Measurements from ENCODE around the gene NR1I3.
A peak's percentile ranks its signal among the peaks of the same experiment; 100 is the strongest.

NR1I3 gene

DNA sequence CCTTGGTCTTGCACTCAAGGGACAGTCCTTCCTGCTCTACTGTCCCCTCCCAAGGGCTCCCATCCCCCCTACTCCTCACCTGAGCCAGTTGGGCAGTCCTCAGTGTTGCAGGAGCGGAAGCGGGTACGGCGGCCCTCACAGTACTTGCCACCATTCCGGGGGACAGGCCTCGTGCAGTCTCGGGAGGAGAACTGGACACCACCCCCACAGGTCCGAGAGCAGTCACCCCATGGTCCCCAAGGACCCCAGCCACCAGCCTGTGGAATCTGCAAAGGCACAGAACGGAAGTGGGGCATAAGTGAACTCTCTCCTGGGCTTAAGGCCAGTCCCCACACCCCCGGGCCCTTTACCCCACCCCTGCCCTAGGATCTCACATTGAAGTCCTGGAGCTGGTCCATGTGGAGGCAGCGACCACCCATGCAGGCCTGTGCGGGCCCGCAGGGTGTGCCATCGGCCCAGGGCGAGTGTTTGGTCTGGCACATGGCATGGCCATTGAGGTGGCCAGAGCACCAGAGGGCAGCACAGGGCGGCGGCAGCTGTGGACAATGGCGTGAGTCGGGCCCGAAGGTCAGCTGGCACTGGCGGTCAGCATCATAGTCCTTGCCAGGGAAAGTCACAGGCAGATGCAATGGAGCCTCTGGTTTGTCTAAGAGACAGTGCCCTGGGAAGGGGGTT lies 44.3 kb downstream of the NR1I3 start:
- DNase-seq, result no peak

DNA sequence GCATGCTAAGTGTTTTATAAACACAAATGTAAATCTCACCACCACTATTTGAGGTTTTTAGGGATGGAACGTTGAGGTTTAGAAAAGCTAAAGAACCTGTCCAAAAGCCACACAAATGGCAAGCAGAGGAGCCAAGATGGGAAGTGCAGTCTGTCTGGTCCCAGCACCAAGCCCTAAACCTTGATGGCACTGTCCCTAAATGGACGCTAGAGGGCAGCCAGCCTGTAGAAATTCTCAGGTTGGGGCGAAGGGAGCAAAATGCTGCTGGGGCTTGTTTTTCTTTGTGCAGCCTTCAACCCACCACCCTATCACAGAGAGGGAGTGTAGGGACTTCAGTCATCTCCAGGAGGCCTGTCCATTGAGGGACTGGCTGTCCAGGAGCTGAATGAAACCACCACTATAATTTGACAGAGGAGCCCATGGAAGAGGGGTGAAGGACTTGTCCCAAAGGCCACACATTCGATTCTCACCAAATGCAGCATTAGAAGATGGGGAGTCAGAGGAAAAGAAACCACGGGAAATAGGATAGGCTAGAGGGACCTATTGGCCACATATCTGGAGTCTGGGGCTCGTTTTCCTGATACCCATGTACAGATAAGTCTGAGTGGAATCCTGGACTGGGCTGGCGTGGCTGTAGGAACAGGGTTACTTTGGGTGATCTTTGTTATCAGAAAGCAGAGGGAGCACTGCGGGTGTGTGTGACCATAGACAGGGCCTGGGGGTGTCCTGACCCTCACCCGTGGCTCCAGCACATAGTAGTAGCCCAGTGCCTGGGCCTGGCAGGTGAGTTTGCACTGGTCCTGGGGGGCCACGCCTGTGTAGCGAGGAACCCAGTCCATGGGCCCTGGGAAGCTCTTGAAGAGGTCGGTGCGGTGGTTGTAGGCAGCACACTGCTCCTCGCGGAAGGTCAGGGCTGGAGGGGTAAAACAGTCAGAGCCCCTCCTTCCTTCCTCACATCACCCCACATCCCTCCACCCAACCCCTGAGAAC lies 45.2 kb downstream of the NR1I3 start:
- DNase-seq, result peak; percentile 53 to 58

DNA sequence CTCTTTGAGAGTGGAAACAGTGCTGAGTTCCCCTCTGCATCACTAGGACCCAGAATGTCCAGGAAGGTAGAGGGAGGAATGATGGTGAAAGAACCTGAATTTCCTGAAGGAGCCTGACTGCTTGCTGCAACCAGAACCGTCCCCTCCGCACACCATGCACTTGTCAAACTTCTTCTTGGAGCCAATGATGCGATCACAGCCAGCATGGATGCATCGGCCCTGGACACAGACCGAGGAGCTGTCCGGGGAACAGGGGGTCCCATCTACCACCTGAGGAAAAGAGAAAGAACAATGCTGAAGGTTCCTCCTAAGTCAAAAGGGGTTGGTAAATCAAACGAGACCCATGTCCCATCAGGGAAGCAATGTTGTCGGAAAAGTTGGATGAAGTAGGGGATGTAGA lies 46.0 kb downstream of the NR1I3 start:
- DNase-seq, result no peak

GRCh38 chr1:161190962-161191521 lies 47.0 kb downstream of the NR1I3 start:
- no peak for DNase-seq

DNA sequence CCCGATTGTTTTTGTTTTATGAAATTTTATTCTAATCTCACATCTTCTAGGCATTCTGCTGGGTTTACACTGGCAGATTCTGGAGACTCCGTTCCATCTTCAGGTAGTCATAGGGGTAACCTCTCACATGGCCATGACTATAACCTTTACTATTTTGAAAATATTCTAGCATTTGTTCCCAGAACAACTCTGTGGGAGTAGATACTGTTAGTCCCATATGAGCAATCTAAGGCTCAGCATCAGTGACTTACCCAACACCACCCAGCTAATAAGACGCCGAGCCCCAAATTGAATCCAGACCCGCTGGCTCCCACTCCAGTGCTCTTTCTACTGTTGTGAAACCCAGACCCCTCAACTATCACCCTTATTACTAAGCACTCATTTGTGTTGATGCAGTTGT lies 49.0 kb downstream of the NR1I3 start:
- no peak for DNase-seq

- DNase-seq, result no peak
Observed at GRCh38 chr1:161188381-161188780, 49.6 kb downstream of the NR1I3 start.

DNA sequence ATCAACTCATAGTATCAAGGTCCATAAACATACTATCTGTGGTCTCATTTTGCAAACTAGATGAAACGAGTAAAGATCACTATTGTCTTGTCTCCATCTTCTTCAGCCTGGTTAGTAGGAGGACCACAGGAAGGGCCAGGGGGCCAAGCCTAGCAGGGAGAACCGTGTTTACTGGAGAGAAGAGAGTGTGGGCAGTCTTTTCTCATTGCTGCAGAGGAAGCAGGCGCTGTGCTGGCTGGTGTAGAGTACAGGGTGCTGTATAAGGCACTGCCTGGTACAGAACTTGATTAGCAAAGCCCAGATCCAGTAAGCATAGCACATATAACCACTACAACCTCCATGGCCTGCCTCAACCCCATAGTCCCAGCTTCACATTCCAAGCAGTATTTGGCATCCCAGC lies 50.7 kb downstream of the NR1I3 start:
- no peak for DNase-seq

DNA sequence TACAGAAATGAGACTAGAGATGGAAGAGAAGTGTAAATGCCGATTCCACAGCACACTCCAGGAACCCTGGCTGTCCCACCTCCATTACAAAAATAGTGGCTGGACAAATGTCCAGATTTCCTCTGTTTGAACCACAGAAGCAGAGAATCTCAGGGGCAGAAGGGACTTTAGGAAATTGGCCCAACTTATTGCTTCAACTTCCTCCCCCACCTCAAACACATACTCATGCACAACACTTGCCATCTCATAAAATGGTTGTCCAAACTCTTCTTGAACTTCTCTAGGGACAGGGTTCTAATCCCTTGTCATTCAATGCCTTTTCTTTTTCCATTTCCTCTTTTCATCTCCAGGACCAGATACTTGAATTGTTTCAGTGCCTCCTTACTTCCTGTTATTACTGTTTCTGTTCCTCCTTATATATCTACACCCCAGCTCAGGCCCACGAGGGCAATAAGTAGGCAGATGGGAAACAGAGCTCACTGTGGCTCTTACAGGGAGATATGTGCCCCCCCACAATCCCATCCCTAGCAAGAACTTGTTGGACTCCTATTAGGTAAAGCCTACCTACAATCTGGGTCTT lies 52.2 kb downstream of the NR1I3 start:
- DNase-seq, result no peak

DNA sequence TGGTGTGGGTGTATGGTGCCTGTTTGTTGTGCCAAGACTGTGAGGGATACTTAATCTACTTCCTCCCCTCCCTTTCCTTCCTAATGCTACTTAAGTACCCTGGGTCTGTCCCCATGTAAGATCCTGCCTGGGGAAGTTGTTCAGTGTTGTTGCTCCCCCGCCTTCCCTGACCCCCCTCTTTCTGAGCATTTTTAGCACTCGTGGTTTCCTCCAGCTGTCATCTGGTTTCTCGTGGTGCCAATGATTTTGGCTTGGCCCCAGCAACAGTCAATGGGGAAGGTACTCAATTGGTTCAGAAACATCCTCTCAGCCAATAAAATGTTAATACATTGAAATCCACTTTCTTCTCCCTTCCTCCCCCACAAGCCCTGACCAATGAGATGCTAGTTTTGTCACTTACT lies 52.7 kb downstream of the NR1I3 start:
- DNase-seq, result peak; percentile 52 to 60

GRCh38 chr1:161182214-161182613 lies 55.8 kb downstream of the NR1I3 start:
- DNase-seq, result peak; percentile 53 to 54

DNA sequence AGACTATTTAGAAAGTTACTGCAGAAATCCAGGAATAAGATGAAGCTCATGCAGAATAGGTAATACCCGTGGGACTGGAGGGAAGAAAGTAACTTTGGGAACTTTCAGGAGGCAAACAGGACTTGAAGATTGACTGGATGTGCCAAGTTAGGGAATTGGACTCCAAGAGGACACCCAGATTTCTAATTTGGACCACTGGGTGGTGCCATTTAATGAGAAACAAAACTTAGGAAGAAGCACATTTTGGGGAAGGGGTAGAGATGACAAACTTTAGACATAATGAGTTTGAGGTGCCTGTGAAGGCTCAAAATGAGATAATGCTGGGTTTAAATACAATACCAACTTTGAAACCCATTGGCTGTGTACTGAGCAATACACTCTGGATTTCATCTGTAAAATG lies 57.4 kb downstream of the NR1I3 start:
- DNase-seq, result no peak

GRCh38 chr1:161179698-161180097 lies 58.3 kb downstream of the NR1I3 start:
- DNase-seq, result no peak
